OCI-M1 (cell line): ENCODE measurements around the gene LHFPL5.

Source experiments
- DNase-seq: peaks from one replicate; lab custom pipeline; 2025; lab: John Stamatoyannopoulos, UW

LHFPL5 gene

GRCh38 chr6:35794536-35795452 lies 10.4 kb upstream of the LHFPL5 start:
- DNase-seq: no peak

DNA sequence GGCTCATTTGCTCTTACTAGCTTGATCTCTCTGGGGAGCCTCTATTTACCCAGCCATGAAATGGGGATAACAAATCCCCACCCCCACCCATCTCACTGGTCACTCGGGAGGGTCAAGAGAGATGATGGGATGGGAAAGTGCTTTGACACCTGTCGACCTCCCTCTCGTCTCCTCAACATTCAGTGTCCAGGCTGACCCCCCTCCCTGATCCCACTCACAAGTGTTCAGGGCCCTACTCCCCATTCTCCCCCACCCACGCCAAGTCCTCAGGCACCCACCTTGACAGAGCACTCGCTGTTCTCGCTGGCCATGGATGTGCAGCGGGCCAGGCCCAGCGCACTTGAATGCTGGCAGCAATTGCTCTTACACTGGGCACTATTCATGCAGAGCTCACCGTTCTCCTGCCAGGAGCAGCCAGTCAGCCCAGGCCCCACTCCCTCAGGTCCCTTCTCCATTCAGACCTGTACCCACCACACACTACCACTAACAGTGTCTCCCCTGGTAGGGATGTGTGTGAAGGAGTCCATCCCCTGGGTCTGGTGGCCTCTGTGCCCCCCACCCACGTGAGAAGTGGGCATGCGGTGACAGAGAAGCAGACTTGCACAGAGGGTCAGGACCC lies 9.6 kb upstream of the LHFPL5 start:
- DNase-seq: no peak

GRCh38 chr6:35796236-35796635 lies 8.9 kb upstream of the LHFPL5 start:
- no peak for DNase-seq

- DNase-seq: no peak
Measured at GRCh38 chr6:35797837-35798526, 7.2 kb upstream of the LHFPL5 start.

DNA sequence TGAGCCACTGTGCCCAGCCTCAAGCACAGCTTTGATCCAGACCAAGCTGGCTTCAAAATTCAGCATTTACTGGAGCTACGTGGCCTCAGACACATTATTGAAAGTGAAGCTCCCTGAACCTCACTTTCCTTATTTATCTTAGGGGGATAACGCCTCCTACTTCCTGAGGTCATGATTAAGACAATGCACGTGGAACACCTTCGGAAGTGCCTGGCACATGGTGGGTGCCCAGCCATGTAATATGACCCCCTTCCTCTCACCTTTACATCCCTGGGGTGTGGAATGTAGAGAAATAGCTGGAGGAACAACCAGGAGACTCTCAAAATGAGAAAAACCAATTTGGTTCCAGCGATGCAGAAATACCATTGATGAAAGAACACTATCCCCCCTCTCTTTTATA lies 6.4 kb upstream of the LHFPL5 start:
- no peak for DNase-seq

- DNase-seq: no peak
Measured at GRCh38 chr6:35801148-35801547, 4.0 kb upstream of the LHFPL5 start.

DNA sequence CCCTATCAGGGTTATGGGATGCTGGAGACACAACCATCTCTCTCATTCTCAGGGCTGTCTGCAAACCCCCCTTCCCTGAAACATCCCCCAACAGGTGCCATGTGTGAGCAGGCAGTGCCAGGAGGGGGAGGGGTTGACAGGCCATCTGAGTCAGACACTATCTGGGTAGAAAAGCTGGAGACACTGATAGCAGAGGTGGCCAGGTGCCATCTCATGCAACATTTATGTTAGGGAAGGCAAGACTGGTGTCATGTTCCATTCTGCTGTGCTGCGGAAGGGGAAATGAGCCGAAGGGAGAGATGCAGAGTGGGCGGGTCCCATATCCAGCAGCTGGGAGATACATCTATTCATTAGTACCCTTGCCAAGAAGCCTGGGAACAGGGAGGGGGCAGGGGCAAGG lies 3.5 kb downstream of the LHFPL5 start:
- peak; percentile 41 for DNase-seq

GRCh38 chr6:35809809-35810208 lies 4.7 kb downstream of the LHFPL5 start:
- DNase-seq: no peak

DNA sequence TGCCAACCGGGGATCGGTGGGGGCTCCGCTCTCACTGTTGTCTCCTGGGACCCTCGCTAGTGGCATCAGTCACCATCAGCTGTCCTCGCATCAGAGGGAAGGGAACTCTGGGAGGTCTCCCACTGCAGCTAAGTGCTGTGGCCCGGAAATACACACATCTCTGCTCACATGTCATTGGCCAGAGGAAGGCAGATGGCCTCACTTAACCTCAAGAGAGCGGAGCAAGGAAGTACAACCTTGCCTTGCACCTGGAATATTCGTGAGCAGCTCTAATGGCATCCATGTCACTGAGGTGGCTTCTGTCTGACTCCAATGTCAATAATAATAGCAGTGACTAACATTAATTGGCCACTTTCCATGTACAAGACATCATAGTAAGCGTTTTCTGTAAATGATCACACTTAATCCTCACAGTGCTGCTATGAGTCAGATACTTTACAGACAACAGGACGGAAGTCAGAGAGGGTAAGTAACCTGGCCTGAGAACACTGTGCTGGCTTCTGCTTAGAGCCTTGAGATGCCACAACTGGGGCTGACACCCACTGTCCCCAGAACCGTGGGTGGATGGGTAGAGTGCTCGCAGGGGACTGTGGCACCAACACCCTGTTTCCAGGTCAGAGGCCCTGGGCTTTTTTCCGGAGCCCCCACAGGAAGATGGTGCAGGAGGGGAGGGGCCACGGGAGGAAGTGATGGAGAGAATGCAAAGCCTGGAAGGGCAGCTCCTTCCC lies 6.0 kb downstream of the LHFPL5 start:
- DNase-seq: no peak

DNA sequence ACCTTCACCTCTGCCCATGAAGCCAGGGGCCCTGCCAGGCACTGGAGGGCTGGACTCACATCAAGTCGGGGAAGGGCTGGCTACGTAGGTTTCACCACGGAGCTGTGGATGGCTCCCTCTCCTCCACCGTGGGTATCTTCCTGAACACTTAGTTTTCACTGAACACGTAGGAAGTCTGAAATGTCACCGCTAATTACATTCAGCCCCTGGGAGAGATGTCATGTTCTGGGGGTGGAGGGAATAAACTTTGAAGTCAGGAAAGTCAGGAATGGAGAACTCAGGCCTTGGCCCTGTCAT lies 6.5 kb downstream of the LHFPL5 start:
- DNase-seq: no peak

DNA sequence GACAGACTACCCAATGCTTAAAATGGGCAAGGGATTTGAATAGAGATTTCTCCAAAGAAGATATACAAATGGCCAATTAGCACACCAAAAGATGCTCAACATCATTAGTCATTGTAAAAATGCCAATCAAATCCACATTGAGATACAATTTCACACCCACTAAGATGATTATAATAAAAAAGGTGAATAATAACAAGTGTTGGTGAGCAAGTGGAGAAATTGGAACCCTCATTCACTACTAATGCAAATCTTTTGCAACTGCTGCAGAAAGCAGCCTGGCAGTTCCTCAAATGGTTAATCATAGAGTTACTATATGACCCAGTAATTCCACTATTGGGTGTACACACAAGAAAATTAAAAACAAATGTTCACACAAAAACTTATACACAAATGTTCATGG lies 12.4 kb downstream of the LHFPL5 start:
- DNase-seq: no peak

- DNase-seq: no peak
Measured at GRCh38 chr6:35823601-35824000, 18.4 kb downstream of the LHFPL5 start.

GRCh38 chr6:35824552-35825192 lies 19.5 kb downstream of the LHFPL5 start:
- DNase-seq: no peak

DNA sequence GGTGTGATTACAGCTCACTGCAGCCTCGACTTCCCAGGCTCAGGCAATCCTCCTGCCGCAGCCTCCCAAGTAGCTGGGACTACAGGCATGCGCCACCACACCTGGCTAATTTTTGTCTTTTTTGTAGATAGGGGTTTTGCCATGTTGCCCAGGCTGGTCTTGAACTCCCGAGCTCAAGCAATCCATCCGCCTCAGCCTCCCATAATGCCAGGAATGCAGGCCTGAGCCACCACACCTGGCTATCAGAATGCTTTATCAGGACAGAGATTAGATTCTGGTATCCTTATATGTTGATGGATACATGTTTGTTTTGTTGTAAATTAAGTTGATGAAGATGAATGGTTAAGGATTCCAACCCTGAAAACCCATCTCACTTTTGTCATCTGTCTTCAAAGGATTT lies 24.2 kb downstream of the LHFPL5 start:
- DNase-seq: no peak

GRCh38 chr6:35831257-35832007 lies 26.3 kb downstream of the LHFPL5 start:
- no peak for DNase-seq

- peak; percentile 89 for DNase-seq
Measured at GRCh38 chr6:35833536-35833935, 28.4 kb downstream of the LHFPL5 start.

GRCh38 chr6:35839019-35839418 lies 33.9 kb downstream of the LHFPL5 start:
- DNase-seq: no peak

GRCh38 chr6:35842381-35842780 lies 37.2 kb downstream of the LHFPL5 start:
- no peak for DNase-seq

- DNase-seq: no peak
Measured at GRCh38 chr6:35844290-35844689, 39.1 kb downstream of the LHFPL5 start.

GRCh38 chr6:35850208-35850607 lies 45.1 kb downstream of the LHFPL5 start:
- no peak for DNase-seq

GRCh38 chr6:35852994-35853393 lies 47.8 kb downstream of the LHFPL5 start:
- DNase-seq: no peak
